H1 (cell line): ENCODE data around the gene C5orf24. TPM values are rescaled to one million over a fixed set of nuclear protein-coding genes. Genes with fewer than 3 reads are reported as not detected.

Source experiments
- BRCA1 ChIP-seq: IDR thresholded peaks from 2 replicates; pipeline ENCODE4 v1.6.1; 2012; ENCODE audit warnings: low read depth, low read length, improper control_type of control experiment
- EGR1 ChIP-seq: IDR thresholded peaks from 2 replicates; pipeline ENCODE4 v1.6.1; 2011; ENCODE audit warnings: low read depth, low read length, borderline replicate concordance
- KDM1A ChIP-seq: fragments of 200-600, 300-600 bp; sonication (generic); IDR thresholded peaks from 2 replicates; pipeline ENCODE4 v1.7.1; 2016; ENCODE audit warnings: mild to moderate bottlenecking, low read length, borderline replicate concordance
- KDM4A ChIP-seq: IDR thresholded peaks from one replicate; pipeline ENCODE4 v1.7.1; 2012; ENCODE audit warnings: low read depth, mild to moderate bottlenecking, moderate library complexity, low read length, inconsistent platforms; ENCODE audit not compliant: severe bottlenecking
- NRF1 ChIP-seq: IDR thresholded peaks from 2 replicates; pipeline ENCODE4 v1.6.1; 2011; ENCODE audit warnings: mild to moderate bottlenecking, low read depth, low read length, improper control_type of control experiment
- PHF8 ChIP-seq: fragments of 200-600 bp; sonication (generic); conservative IDR thresholded peaks from 2 replicates; pipeline ENCODE4 v1.7.1; 2012; ENCODE audit warnings: low read depth, mild to moderate bottlenecking, inconsistent platforms, low read length, moderate library complexity
- RAD21 ChIP-seq, 2 experiments: IDR thresholded peaks in 1 of 2; conservative IDR thresholded peaks in 1 of 2; 2 replicates each; pipeline ENCODE4 v1.6.1; 2011; ENCODE audit warnings: low read depth in 2 of 2, low read length in 2 of 2, improper control_type of control experiment in 1 of 2, inconsistent platforms in 1 of 2, mild to moderate bottlenecking in 1 of 2, moderate library complexity in 1 of 2
- RBBP5 ChIP-seq: IDR thresholded peaks from 2 replicates; pipeline ENCODE4 v1.7.1; 2012; ENCODE audit warnings: low read depth, mild to moderate bottlenecking, inconsistent platforms, low read length, moderate library complexity, borderline replicate concordance
- SIX5 ChIP-seq: IDR thresholded peaks from 2 replicates; pipeline ENCODE4 v1.6.1; 2011; ENCODE audit warnings: mild to moderate bottlenecking, low read depth, low read length
- TAF7 ChIP-seq: optimal IDR thresholded peaks from 2 replicates; pipeline ENCODE3; 2011; ENCODE audit warnings: low read depth, mild to moderate bottlenecking, inconsistent platforms, low read length, moderate library complexity, borderline replicate concordance
- TCF12 ChIP-seq: IDR thresholded peaks from 2 replicates; pipeline ENCODE4 v1.6.1; 2011; ENCODE audit warnings: low read depth, mild to moderate bottlenecking, low read length
- YY1 ChIP-seq: IDR thresholded peaks from 2 replicates; pipeline ENCODE4 v1.6.1; 2011; ENCODE audit warnings: low read depth, mild to moderate bottlenecking, low read length
- polyA plus RNA-seq, 7 experiments: library from polyadenylated mRNA; depleted of rRNA in 3 of 7; stranded (reverse) in 5 of 7; unstranded in 2 of 7; fragments of >200 nt in 5 of 7; fragments of 200-250 nt in 2 of 7; gene quantifications; 1 replicate in 5 of 7; 2 replicates in 1 of 7; 4 replicates in 1 of 7; pipeline versions ENCODE4 v1.2.1 to v1.2.3, GENCODE V29; 2011 to 2013; ENCODE audit warnings: missing spikeins in 2 of 7, mixed read lengths in 2 of 7
- total RNA-seq: library from RNA; stranded (reverse); fragmentation: NEBNext Ultra II Directional; extraction: Animal tissue kit (Norgen Biotek cat#: 25700); gene quantifications from 2 replicates; pipeline ENCODE4 v1.2.1, GENCODE V29; 2021
- TF ChIP-seq, protein P1 (sequence below), 3 experiments: IDR thresholded peaks; 1 replicate in 2 of 3; 2 replicates in 1 of 3; pipeline versions ENCODE4 v1.5.1 to v1.6.1; 2011; ENCODE audit warnings: low read length in 3 of 3, mild to moderate bottlenecking in 3 of 3, inconsistent platforms in 2 of 3, low read depth in 1 of 3, moderate library complexity in 1 of 3; ENCODE audit not compliant: insufficient read depth in 1 of 3; ENCODE audit errors: control extremely low read depth in 1 of 3

The C5orf24 gene
- total and polyA plus RNA-seq, 2 of the 8 experiments (the other 6 are each of a cell fraction or from before 2014, with no cell fraction given) = 11.1 to 20.2 TPM

DNA sequence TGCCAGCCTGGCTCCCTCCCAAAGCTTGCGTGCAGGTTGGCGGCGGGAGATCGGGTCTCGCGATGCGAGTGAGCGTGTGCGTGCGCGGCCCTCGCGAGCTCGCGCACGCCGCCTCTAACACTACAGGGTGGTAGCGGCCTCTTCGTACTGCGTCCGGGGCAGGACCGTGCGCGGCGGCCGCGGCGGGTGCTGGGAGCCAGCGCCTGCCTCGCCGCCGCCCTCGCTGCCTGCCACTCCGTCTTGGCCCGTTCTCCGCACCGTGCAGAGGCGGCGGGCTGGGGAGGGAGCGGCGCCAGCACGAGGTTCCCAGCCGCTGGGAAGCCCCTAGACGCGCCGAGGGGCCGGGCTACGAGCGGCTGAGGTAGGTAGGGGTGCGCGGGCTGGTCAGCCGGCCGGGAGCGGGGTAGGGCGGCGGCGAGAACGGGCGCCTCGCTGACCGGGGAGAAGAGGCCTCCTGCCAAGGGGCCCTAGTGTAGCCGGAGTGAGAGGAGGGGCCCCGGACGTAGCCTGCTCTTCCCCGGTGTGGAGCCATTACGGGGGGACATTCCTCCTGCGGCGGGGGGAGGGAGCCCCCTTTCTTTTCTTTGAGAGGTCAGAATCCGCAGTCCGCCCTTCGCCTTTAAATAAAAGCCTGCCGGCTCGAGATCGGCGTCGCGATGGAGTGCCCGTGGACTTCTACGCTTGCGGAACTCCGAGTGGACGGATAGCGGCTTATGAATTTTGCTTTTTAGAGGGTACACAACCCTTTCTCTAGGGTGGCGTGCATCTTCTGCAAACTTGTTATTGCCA is at the start of gene C5orf24 (continued):
- peak; percentile 82 for TF ChIP-seq BRCA1
- TF ChIP-seq TCF12 = no peak
- TF ChIP-seq TAF7 = peak; percentile 82
- 0 out of 2 replicates have a peak, but pooled peaks have one; percentile 28 for TF ChIP-seq YY1
- peak; percentile 38; the same call in 1 of the 2 replicates for TF ChIP-seq EGR1
- TF ChIP-seq SIX5 = no peak
- TF ChIP-seq KDM4A = peak; percentile 69
- peak; percentile 99 for TF ChIP-seq RBBP5
- TF ChIP-seq RAD21 (IDR thresholded peaks at IDR 0.05 in 1 of 2, conservative IDR thresholded peaks at IDR 0.05 in 1 of 2; ENCODE audit: low read depth in 2 of 2, low read length in 2 of 2) = no peak
- TF ChIP-seq, protein P1, sequence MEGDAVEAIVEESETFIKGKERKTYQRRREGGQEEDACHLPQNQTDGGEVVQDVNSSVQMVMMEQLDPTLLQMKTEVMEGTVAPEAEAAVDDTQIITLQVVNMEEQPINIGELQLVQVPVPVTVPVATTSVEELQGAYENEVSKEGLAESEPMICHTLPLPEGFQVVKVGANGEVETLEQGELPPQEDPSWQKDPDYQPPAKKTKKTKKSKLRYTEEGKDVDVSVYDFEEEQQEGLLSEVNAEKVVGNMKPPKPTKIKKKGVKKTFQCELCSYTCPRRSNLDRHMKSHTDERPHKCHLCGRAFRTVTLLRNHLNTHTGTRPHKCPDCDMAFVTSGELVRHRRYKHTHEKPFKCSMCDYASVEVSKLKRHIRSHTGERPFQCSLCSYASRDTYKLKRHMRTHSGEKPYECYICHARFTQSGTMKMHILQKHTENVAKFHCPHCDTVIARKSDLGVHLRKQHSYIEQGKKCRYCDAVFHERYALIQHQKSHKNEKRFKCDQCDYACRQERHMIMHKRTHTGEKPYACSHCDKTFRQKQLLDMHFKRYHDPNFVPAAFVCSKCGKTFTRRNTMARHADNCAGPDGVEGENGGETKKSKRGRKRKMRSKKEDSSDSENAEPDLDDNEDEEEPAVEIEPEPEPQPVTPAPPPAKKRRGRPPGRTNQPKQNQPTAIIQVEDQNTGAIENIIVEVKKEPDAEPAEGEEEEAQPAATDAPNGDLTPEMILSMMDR (IDR thresholded peaks at IDR 0.05; ENCODE audit: control extremely low read depth in 1 of 3, insufficient read depth in 1 of 3, low read depth in 1 of 3, low read length in 3 of 3) = no peak
- TF ChIP-seq PHF8 = peak; percentile 88
- TF ChIP-seq NRF1 = peak; percentile 57
- TF ChIP-seq KDM1A = no peak
